ENCODE data around the gene MAP6. TPM values are rescaled to one million over a fixed set of nuclear protein-coding genes. Genes with fewer than 3 reads are reported as not detected.
A peak's percentile ranks its signal among the peaks of the same experiment; 100 is the strongest.

Gene MAP6
- total and polyA plus RNA-seq, 2 of the 13 experiments (the other 11 are each of a cell fraction or from before 2014, with no cell fraction given) = 0.04 TPM; not detected in 1

DNA sequence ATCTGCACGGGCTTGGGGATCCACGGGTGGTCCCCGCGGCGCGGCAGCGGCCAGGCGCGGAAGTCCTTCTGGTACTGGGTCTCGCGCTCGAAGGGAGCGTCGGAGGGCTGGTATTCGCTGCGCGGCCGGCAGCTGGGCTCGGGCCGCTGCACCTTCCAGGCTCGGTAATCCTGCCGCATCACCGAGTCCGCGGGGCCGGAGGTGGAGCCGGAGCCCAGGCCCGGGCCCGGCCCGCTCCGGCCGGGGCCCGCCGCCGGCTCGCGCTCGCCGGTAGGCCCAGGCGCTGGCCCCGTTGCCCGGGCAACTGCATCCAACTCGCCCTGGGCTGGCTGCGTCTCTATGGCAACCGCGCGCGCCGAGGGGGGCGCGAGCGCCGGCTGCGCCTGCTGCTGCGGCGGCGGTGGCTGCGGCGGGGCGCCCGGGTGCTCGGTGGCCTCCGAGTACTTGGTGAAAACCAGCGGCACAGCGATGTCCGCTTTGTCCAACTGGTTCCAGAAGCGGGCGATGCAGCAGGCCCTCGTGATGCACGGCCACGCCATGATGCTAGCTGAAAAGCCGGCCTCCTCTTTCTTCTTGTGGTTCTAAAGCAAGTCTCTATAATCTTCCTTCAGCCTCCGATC lies 897 bp downstream of the MAP6 start (continued):
- TF ChIP-seq ZNF776 (CRISPR knock-in tag; IDR thresholded peaks at IDR 0.05) (0 out of 2 replicates have a peak, but pooled peaks have one; percentile 7), ZSCAN22 (CRISPR knock-in tag; IDR thresholded peaks at IDR 0.05) (no peak), ZBTB21 (CRISPR knock-in tag; IDR thresholded peaks at IDR 0.05) (no peak), MEIS2 (CRISPR knock-in tag; IDR thresholded peaks at IDR 0.05) (no peak), MAFG (CRISPR knock-in tag; IDR thresholded peaks at IDR 0.05) (no peak), ZNF777 (CRISPR knock-in tag; IDR thresholded peaks at IDR 0.05) (peak; percentile 18; the same call in 1 of the 2 replicates), TEAD2 (CRISPR knock-in tag; IDR thresholded peaks at IDR 0.05) (no peak), ZNF614 (CRISPR knock-in tag; IDR thresholded peaks at IDR 0.05; ENCODE audit: borderline replicate concordance) (no peak), RBAK (CRISPR knock-in tag; IDR thresholded peaks at IDR 0.05) (no peak), ZNF558 (CRISPR knock-in tag; IDR thresholded peaks at IDR 0.05; ENCODE audit: borderline replicate concordance) (no peak), ZNF331 (CRISPR knock-in tag; IDR thresholded peaks at IDR 0.05) (no peak), RFX3 (CRISPR knock-in tag; IDR thresholded peaks at IDR 0.05) (0 out of 2 replicates have a peak, but pooled peaks have one; percentile 26), GTF2F1 (IDR thresholded peaks at IDR 0.05; ENCODE audit: low read length) (no peak)

GRCh38 chr11:75667255-75667830 lies 1.5 kb downstream of the MAP6 start:
- peaks cover 6 to 67% of the 10 kb centered on the region in 2 experiments; a peak in 4 of 5 replicates for H3K27me3 ChIP-seq (ENCODE audit: control insufficient read depth in 1 of 2, insufficient read depth in 2 of 2, low read length in 2 of 2)
- peak overlapping the region; percentile 74 for H3K4me2 ChIP-seq (ENCODE audit: low read depth, low read length)
- no peak overlapping the region for H3K9ac ChIP-seq (ENCODE audit: insufficient read depth, low read depth, low read length)
- peaks cover 7% of the 10 kb centered on the region; the same call in 1 of the 2 replicates for H3K4me1 ChIP-seq (ENCODE audit: insufficient read depth, low read length)
- no peaks in the 10 kb centered on the region for H3K9me3 ChIP-seq (ENCODE audit: low read length)
- no peaks in the 10 kb centered on the region for H3K36me3 ChIP-seq (replicated peaks in 1 of 2; ENCODE audit: control insufficient read depth in 1 of 2, insufficient read depth in 2 of 2, low read length in 2 of 2)
- no peak for DNase-seq (ENCODE audit: low spot score)
- no peak overlapping the region for H3K27ac ChIP-seq (ENCODE audit: extremely low read length, insufficient read depth, low read length)
- ChIA-PET POLR2A (no interaction called here), CTCF (ENCODE audit: low intra/inter-chr PET ratio, low total read pairs) (no interaction called here)
- no peaks in the 10 kb centered on the region; the same call in 1 of the 2 replicates for H4K20me1 ChIP-seq (ENCODE audit: insufficient read depth, low read length)
- 7% methylated on average over 13 of the region's 63 CpGs for WGBS (ENCODE audit: low lambda C conversion rate)
- H3K4me3 ChIP-seq (replicated peaks in 1 of 3; ENCODE audit: insufficient read depth in 1 of 3, low read depth in 2 of 3, low read length in 3 of 3) = peak overlapping the region; percentile 46 to 71 (median 57)
- no peak for FAIRE-seq
- in situ Hi-C loops (cut with HindIII; ENCODE audit: extremely low pct_ligation_motif_present, low pct_unique_long_range_greater_than_20kb) = no loop called here
- BruUV-seq (replicated peaks) = no TSS peak
- H3K79me2 ChIP-seq (ENCODE audit: insufficient read depth, low read length) = no peaks in the 10 kb centered on the region
- peak; percentile 76 for ATAC-seq
- H2AFZ ChIP-seq (ENCODE audit: low read length) = no peak overlapping the region
- intact Hi-C loops (cut with micrococcal nuclease; ENCODE audit: unreplicated experiment) = no loop called here
- TF ChIP-seq CBX1 (IDR thresholded peaks at IDR 0.05; ENCODE audit: low read depth) (no peak), ZBTB7A (CRISPR knock-in tag; IDR thresholded peaks at IDR 0.05) (no peak), SCMH1 (CRISPR knock-in tag; IDR thresholded peaks at IDR 0.05; ENCODE audit: borderline replicate concordance) (no peak), MNT (IDR thresholded peaks at IDR 0.05) (no peak)
- TF ChIP-seq, protein P1, sequence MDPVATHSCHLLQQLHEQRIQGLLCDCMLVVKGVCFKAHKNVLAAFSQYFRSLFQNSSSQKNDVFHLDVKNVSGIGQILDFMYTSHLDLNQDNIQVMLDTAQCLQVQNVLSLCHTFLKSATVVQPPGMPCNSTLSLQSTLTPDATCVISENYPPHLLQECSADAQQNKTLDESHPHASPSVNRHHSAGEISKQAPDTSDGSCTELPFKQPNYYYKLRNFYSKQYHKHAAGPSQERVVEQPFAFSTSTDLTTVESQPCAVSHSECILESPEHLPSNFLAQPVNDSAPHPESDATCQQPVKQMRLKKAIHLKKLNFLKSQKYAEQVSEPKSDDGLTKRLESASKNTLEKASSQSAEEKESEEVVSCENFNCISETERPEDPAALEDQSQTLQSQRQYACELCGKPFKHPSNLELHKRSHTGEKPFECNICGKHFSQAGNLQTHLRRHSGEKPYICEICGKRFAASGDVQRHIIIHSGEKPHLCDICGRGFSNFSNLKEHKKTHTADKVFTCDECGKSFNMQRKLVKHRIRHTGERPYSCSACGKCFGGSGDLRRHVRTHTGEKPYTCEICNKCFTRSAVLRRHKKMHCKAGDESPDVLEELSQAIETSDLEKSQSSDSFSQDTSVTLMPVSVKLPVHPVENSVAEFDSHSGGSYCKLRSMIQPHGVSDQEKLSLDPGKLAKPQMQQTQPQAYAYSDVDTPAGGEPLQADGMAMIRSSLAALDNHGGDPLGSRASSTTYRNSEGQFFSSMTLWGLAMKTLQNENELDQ (CRISPR knock-in tag; IDR thresholded peaks at IDR 0.05; ENCODE audit: borderline replicate concordance) = no peak
- TF ChIP-seq, protein P2, sequence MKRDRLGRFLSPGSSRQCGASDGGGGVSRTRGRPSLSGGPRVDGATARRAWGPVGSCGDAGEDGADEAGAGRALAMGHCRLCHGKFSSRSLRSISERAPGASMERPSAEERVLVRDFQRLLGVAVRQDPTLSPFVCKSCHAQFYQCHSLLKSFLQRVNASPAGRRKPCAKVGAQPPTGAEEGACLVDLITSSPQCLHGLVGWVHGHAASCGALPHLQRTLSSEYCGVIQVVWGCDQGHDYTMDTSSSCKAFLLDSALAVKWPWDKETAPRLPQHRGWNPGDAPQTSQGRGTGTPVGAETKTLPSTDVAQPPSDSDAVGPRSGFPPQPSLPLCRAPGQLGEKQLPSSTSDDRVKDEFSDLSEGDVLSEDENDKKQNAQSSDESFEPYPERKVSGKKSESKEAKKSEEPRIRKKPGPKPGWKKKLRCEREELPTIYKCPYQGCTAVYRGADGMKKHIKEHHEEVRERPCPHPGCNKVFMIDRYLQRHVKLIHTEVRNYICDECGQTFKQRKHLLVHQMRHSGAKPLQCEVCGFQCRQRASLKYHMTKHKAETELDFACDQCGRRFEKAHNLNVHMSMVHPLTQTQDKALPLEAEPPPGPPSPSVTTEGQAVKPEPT (CRISPR knock-in tag; IDR thresholded peaks at IDR 0.05; ENCODE audit: low read depth) = no peak
